Cardiac muscle cell (in vitro differentiated cells and primary cell): Measurements from ENCODE around the gene CHAF1B. TPM values are rescaled to one million over a fixed set of nuclear protein-coding genes. Genes with fewer than 3 reads are reported as not detected.

Experiments
- DNase-seq, 2 donors: peaks; one replicate each; pipeline versions ENCODE4 v3.0.0 to v3.0.0-alpha.2; 2010 to 2017; ENCODE audit warnings: low read depth in 1 of 2, low spot score in 1 of 2
- H3K27ac ChIP-seq: fragments of 200-600 bp; sonication (generic); 2 replicates; pipeline ENCODE4 v1.5.1; 2016
- H3K27me3 ChIP-seq: fragments of 200-600 bp; sonication (generic); 2 replicates; pipeline ENCODE4 v1.6.0; 2016; ENCODE audit warnings: control low read depth
- H3K36me3 ChIP-seq: fragments of 200-600 bp; sonication (generic); 2 replicates; pipeline ENCODE4 v1.5.1; 2016; ENCODE audit warnings: control low read depth
- H3K4me1 ChIP-seq: fragments of 200-600 bp; sonication (generic); 2 replicates; pipeline ENCODE4 v1.8.1; 2017; ENCODE audit warnings: low read depth, mild to moderate bottlenecking, mixed run types
- H3K4me3 ChIP-seq: fragments of 200-600 bp; sonication (generic); 2 replicates; pipeline ENCODE4 v1.5.1; 2016; ENCODE audit warnings: mild to moderate bottlenecking
- H3K9me3 ChIP-seq: fragments of 200-600 bp; sonication (generic); 2 replicates; pipeline ENCODE4 v1.5.1; 2017; ENCODE audit warnings: low read depth, mild to moderate bottlenecking, control low read depth
- CTCF ChIP-seq: IDR thresholded peaks from 2 replicates; pipeline ENCODE4 v1.5.1; 2012; ENCODE audit warnings: low read depth, mild to moderate bottlenecking, low read length
- polyA plus RNA-seq: library from polyadenylated mRNA; unstranded; fragments of >200 nt; fragmentation: Nextera tagmentation; extraction: Ambion mirVana; gene quantifications from 2 replicates; pipeline ENCODE4 v1.2.1, GENCODE V29; 2016
- total RNA-seq: library from RNA; depleted of rRNA; stranded (reverse); fragments of >200 nt; gene quantifications from 2 replicates; pipeline ENCODE4 v1.2.3, GENCODE V29; 2016

Gene CHAF1B
- total and polyA plus RNA-seq, 2 experiments from 2014 or later, result 3.1 to 5.0 TPM

GRCh38 chr21:36464590-36464989, 79.4 kb downstream of the CHAF1B start:
- Histone ChIP-seq H3K4me1 (peaks cover 19% of the 10 kb centered on the region), H3K4me3 (no peak overlapping the region), H3K36me3 (no peaks in the 10 kb centered on the region), H3K27me3 (no peaks in the 10 kb centered on the region), H3K27ac (no peak overlapping the region), H3K9me3 (no peaks in the 10 kb centered on the region)
- TF ChIP-seq CTCF, result no peak
- DNase-seq, result no peak

GRCh38 chr21:36465478-36465877, 80.3 kb downstream of the CHAF1B start:
- Histone ChIP-seq H3K36me3 (no peaks in the 10 kb centered on the region), H3K4me1 (peaks cover 18% of the 10 kb centered on the region), H3K27ac (no peak overlapping the region), H3K4me3 (no peak overlapping the region), H3K9me3 (no peaks in the 10 kb centered on the region), H3K27me3 (no peaks in the 10 kb centered on the region)
- TF ChIP-seq CTCF, result no peak
- no peak for DNase-seq

- no peak overlapping the region for H3K27ac ChIP-seq
- peaks cover 18% of the 10 kb centered on the region for H3K4me1 ChIP-seq
- H3K4me3 ChIP-seq, result no peak overlapping the region
- no peak for DNase-seq
- no peaks in the 10 kb centered on the region for H3K9me3 ChIP-seq
- H3K27me3 ChIP-seq, result no peaks in the 10 kb centered on the region
- no peak for TF ChIP-seq CTCF
- H3K36me3 ChIP-seq, result no peaks in the 10 kb centered on the region
These were observed 80.9 kb downstream of the CHAF1B start for GRCh38 chr21:36466061-36466511.

Other genes with a start within 250 kb of the CHAF1B start
- 3.3 and 5.8 TPM in 2 replicates for gene DOP1B, start 228.6 kb upstream of the CHAF1B start, total RNA-seq
- 6.9 and 7.4 TPM in 2 replicates for gene DOP1B, start 228.6 kb upstream of the CHAF1B start, polyA plus RNA-seq
- 16.7 and 31.8 TPM in 2 replicates for gene MORC3, start 65.2 kb upstream of the CHAF1B start, total RNA-seq
- gene MORC3, start 65.2 kb upstream of the CHAF1B start, polyA plus RNA-seq, result 15.6 and 25.4 TPM in 2 replicates
- gene CLDN14, start 94.7 kb downstream of the CHAF1B start, total RNA-seq, result not detected in 2 replicates
- not detected in 2 replicates for gene CLDN14, start 94.7 kb downstream of the CHAF1B start, polyA plus RNA-seq